ENCODE results near the gene ADAM17. TPM values are rescaled to one million over a fixed set of nuclear protein-coding genes. Genes with fewer than 3 reads are reported as not detected.
A peak's percentile ranks its signal among the peaks of the same experiment; 100 is the strongest.
"Not testable (repeated sequence)": the region's sequence is repeated elsewhere in the genome, so short reads cannot be mapped to it uniquely, and the experiment has no call there.

ADAM17 gene
- 10 to 100 TPM; 19.6 to 42.0 (median 21.6) TPM for total RNA-seq

GRCh38 chr2:9555297-9556120, at the start of gene ADAM17:
TSS of gene ADAM17 (minus strand) at chr2:9555830. CDS start at chr2:9555605, 225 bp downstream.
- peak; percentile 88 to 93 for ATAC-seq
- Mint-ChIP-seq H3K4me1 (ENCODE audit: low read depth) (peaks cover 47% of the 10 kb centered on the region), H3K4me3 (peak within 1 kb of the TSS; percentile 99), H3K9me3 (no peaks in the 10 kb centered on the region), H3K27me3 (ENCODE audit: low read depth) (no peaks in the 10 kb centered on the region), H3K36me3 (ENCODE audit: insufficient read depth) (peaks cover 5% of the 10 kb centered on the region)
- peak; percentile 74 for DNase-seq

GRCh38 chr2:9602412-9602811, 46.8 kb upstream of the ADAM17 start:
- Mint-ChIP-seq H3K4me1 (ENCODE audit: low read depth) (peaks cover 45% of the 10 kb centered on the region), H3K27me3 (ENCODE audit: low read depth) (no peaks in the 10 kb centered on the region), H3K4me3 (no peak overlapping the region), H3K9me3 (peaks cover 15% of the 10 kb centered on the region), H3K36me3 (ENCODE audit: insufficient read depth) (peaks cover 35% of the 10 kb centered on the region)
- ATAC-seq (no peak), DNase-seq (no peak)

DNA sequence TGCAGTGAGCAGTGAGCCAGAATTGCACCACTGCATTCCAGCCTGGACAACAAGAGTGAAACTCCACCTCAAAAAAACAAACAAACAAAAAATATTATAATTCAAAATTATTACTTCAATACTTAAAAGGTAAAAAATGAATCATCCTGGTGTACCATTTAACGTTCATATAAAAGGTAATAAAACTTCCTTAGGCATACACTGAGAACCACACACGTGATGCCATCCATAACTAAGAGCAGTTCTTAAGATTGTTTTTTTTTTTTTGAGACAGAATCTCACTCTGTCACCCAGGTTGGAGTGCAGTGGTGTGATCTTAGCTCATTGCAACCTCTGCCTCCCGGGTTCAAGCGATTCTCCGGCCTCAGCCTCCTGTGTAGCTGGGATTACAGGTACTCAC, 45.8 kb upstream of the ADAM17 start:
- ATAC-seq (no peak), DNase-seq (no peak)
- Mint-ChIP-seq H3K36me3 (ENCODE audit: insufficient read depth) (peaks cover 40% of the 10 kb centered on the region), H3K27me3 (ENCODE audit: low read depth) (no peaks in the 10 kb centered on the region), H3K9me3 (peaks cover 15% of the 10 kb centered on the region), H3K4me1 (ENCODE audit: low read depth) (peaks cover 48% of the 10 kb centered on the region), H3K4me3 (no peak overlapping the region)

GRCh38 chr2:9599430-9599829, 43.8 kb upstream of the ADAM17 start:
- no peak for DNase-seq
- Mint-ChIP-seq H3K36me3 (ENCODE audit: insufficient read depth) (peaks cover 38% of the 10 kb centered on the region), H3K4me3 (no peak overlapping the region), H3K27me3 (ENCODE audit: low read depth) (no peaks in the 10 kb centered on the region), H3K4me1 (ENCODE audit: low read depth) (peaks cover 50% of the 10 kb centered on the region), H3K9me3 (peaks cover 15% of the 10 kb centered on the region)
- no peak for ATAC-seq

- no peaks in the 10 kb centered on the region for H3K27me3 Mint-ChIP-seq (ENCODE audit: low read depth)
- ATAC-seq = no peak
- peak overlapping the region; percentile 49 for H3K4me3 Mint-ChIP-seq
- H3K9me3 Mint-ChIP-seq = peaks cover 15% of the 10 kb centered on the region
- peaks cover 54% of the 10 kb centered on the region for H3K4me1 Mint-ChIP-seq (ENCODE audit: low read depth)
- DNase-seq = no peak
- peaks cover 37% of the 10 kb centered on the region for H3K36me3 Mint-ChIP-seq (ENCODE audit: insufficient read depth)
These were observed 41.1 kb upstream of the ADAM17 start for GRCh38 chr2:9596621-9597311.

DNA sequence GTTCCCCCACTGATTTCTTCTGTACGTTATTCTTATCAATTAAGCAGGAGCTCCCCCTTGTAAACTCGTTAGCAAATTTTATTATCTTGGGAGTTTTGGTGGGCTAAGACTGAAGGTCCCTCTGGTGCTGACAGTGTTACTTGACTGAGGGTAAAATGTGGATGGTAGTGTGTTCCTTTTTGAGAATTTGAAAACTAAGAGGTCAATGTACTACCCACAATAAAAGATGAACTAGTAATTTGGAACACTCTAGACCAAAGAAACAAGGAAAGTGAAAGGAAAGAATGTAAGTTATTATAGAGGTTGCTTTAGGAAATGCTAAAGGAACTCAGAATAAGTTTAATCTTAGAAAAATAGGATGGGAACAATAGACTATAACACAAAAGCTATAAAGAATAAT, 40.1 kb upstream of the ADAM17 start:
- DNase-seq (no peak), ATAC-seq (no peak)
- peaks cover 15% of the 10 kb centered on the region for H3K9me3 Mint-ChIP-seq
- H3K4me3 Mint-ChIP-seq = peak overlapping the region; percentile 54
- peaks cover 64% of the 10 kb centered on the region for H3K4me1 Mint-ChIP-seq (ENCODE audit: low read depth)
- no peaks in the 10 kb centered on the region for H3K27me3 Mint-ChIP-seq (ENCODE audit: low read depth)
- H3K36me3 Mint-ChIP-seq (ENCODE audit: insufficient read depth) = peaks cover 47% of the 10 kb centered on the region

DNA sequence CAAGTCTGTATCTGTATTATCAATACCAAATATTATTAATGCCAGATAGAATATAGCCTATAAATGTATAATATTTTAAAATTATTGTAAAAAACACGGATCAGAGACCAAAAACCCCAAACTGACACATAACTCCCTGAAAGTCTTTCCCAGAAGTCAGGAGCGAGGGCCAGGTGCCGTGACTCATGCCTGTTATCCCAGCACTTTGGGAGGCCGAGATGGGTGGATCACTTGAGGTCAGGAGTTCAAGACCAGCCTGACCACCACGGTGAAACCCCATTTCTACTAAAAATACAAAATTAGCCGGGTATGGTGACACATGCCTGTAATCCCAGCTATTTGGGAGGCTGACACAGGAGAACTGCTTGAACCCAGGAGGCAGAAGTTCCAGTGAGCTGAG, 39.6 kb upstream of the ADAM17 start:
- peaks cover 15% of the 10 kb centered on the region for H3K9me3 Mint-ChIP-seq
- not testable (repeated sequence) for H3K4me3 Mint-ChIP-seq; ATAC-seq; DNase-seq; H3K27me3 Mint-ChIP-seq (ENCODE audit: low read depth)
- H3K36me3 Mint-ChIP-seq (ENCODE audit: insufficient read depth) = peaks cover 49% of the 10 kb centered on the region
- H3K4me1 Mint-ChIP-seq (ENCODE audit: low read depth) = peaks cover 69% of the 10 kb centered on the region

GRCh38 chr2:9594366-9595054, 38.9 kb upstream of the ADAM17 start:
- H3K36me3 Mint-ChIP-seq (ENCODE audit: insufficient read depth) = peaks cover 47% of the 10 kb centered on the region
- H3K9me3 Mint-ChIP-seq = peaks cover 8% of the 10 kb centered on the region
- peak overlapping the region; percentile 22 for H3K4me3 Mint-ChIP-seq
- H3K27me3 Mint-ChIP-seq (ENCODE audit: low read depth) = no peaks in the 10 kb centered on the region
- ATAC-seq (peak; percentile 86 to 87), DNase-seq (no peak)
- H3K4me1 Mint-ChIP-seq (ENCODE audit: low read depth) = peaks cover 70% of the 10 kb centered on the region

- Mint-ChIP-seq H3K36me3 (ENCODE audit: insufficient read depth) (peaks cover 41% of the 10 kb centered on the region), H3K4me3 (peak overlapping the region; percentile 49), H3K27me3 (ENCODE audit: low read depth) (no peaks in the 10 kb centered on the region), H3K4me1 (ENCODE audit: low read depth) (peaks cover 67% of the 10 kb centered on the region), H3K9me3 (peaks cover 4% of the 10 kb centered on the region)
- ATAC-seq = peak in 1 of 2 donors; percentile 16
- no peak for DNase-seq
These were observed 38.3 kb upstream of the ADAM17 start for GRCh38 chr2:9593925-9594324.

- ATAC-seq (no peak), DNase-seq (no peak)
- H3K4me3 Mint-ChIP-seq = peak overlapping the region; percentile 4
- H3K27me3 Mint-ChIP-seq (ENCODE audit: low read depth) = no peaks in the 10 kb centered on the region
- H3K4me1 Mint-ChIP-seq (ENCODE audit: low read depth) = peaks cover 61% of the 10 kb centered on the region
- H3K36me3 Mint-ChIP-seq (ENCODE audit: insufficient read depth) = peaks cover 39% of the 10 kb centered on the region
- no peaks in the 10 kb centered on the region for H3K9me3 Mint-ChIP-seq
These were observed 37.1 kb upstream of the ADAM17 start for GRCh38 chr2:9592699-9593098.

DNA sequence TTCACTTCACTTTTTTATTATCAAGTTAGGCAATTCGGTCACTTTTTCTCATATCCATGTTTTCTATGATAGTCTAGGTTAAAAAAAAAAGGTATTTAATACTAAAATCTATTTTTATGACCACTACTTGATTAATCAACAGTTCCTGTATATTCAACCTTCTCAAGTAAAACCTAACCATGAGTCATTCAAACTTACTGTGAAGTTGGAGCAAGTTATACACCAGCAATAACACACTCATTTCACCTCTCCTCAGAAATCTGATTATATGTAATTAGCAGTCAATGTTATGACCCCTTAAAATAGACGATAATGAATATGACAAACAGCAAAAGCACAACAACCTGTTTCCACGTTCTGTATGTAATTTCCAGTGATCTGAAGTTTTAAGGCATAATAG, 35.0 kb upstream of the ADAM17 start:
- Mint-ChIP-seq H3K9me3 (no peaks in the 10 kb centered on the region), H3K27me3 (ENCODE audit: low read depth) (no peaks in the 10 kb centered on the region), H3K36me3 (ENCODE audit: insufficient read depth) (peaks cover 48% of the 10 kb centered on the region), H3K4me3 (peak overlapping the region; percentile 39), H3K4me1 (ENCODE audit: low read depth) (peaks cover 45% of the 10 kb centered on the region)
- DNase-seq = no peak
- peak; percentile 38 to 51 for ATAC-seq

GRCh38 chr2:9586465-9586864, 30.8 kb upstream of the ADAM17 start:
- H3K4me3 Mint-ChIP-seq = no peak overlapping the region
- no peaks in the 10 kb centered on the region for H3K27me3 Mint-ChIP-seq (ENCODE audit: low read depth)
- H3K4me1 Mint-ChIP-seq (ENCODE audit: low read depth) = peaks cover 19% of the 10 kb centered on the region
- no peak for DNase-seq
- peaks cover 52% of the 10 kb centered on the region for H3K36me3 Mint-ChIP-seq (ENCODE audit: insufficient read depth)
- no peak for ATAC-seq
- no peaks in the 10 kb centered on the region for H3K9me3 Mint-ChIP-seq

GRCh38 chr2:9585486-9585885, 29.9 kb upstream of the ADAM17 start:
- ATAC-seq = no peak
- Mint-ChIP-seq H3K4me3 (no peak overlapping the region), H3K4me1 (ENCODE audit: low read depth) (peaks cover 9% of the 10 kb centered on the region)

DNA sequence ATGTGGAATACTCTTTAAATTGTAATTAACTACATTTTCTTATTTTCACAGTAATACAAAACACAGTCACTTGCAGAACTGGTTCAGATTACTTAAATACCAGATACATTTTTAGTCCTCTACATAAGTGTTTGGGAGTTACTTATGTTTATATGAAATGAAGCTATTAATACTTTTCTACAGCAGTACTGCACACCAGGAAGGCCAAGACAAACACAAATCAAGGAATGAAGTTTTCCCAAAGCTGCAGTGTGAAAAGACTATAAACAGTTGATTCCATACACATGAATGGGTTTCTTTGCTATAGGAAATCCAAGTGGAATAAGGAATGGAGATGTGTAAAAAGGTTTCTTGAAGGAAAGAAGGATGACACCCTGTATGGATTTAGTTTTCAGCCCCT, 29.3 kb upstream of the ADAM17 start:
- ATAC-seq; H3K9me3 Mint-ChIP-seq; H3K4me3 Mint-ChIP-seq; H3K4me1 Mint-ChIP-seq (ENCODE audit: low read depth); DNase-seq; H3K27me3 Mint-ChIP-seq (ENCODE audit: low read depth): not testable (repeated sequence)
- peaks cover 43% of the 10 kb centered on the region for H3K36me3 Mint-ChIP-seq (ENCODE audit: insufficient read depth)

More at GRCh38 chr2:9585486-9585885, 29.9 kb upstream of the ADAM17 start:
- Mint-ChIP-seq H3K9me3 (no peaks in the 10 kb centered on the region), H3K36me3 (ENCODE audit: insufficient read depth) (peaks cover 45% of the 10 kb centered on the region), H3K27me3 (ENCODE audit: low read depth) (no peaks in the 10 kb centered on the region)
- DNase-seq = no peak

All from activated T-cell treated with anti-CD3 and anti-CD28 coated beads, Interleukin-2, amount 50 U/mL, for 4 hours (primary cell).